ENCODE data around the gene PARP6.

GRCh38 chr15:72199721-72200212, 72.6 kb downstream of the PARP6 start:
- TF ChIP-seq, protein P1, sequence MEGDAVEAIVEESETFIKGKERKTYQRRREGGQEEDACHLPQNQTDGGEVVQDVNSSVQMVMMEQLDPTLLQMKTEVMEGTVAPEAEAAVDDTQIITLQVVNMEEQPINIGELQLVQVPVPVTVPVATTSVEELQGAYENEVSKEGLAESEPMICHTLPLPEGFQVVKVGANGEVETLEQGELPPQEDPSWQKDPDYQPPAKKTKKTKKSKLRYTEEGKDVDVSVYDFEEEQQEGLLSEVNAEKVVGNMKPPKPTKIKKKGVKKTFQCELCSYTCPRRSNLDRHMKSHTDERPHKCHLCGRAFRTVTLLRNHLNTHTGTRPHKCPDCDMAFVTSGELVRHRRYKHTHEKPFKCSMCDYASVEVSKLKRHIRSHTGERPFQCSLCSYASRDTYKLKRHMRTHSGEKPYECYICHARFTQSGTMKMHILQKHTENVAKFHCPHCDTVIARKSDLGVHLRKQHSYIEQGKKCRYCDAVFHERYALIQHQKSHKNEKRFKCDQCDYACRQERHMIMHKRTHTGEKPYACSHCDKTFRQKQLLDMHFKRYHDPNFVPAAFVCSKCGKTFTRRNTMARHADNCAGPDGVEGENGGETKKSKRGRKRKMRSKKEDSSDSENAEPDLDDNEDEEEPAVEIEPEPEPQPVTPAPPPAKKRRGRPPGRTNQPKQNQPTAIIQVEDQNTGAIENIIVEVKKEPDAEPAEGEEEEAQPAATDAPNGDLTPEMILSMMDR (IDR thresholded peaks at IDR 0.05; ENCODE audit: low read length), result peak; percentile 79
- TF ChIP-seq EZH2 (IDR thresholded peaks at IDR 0.05; ENCODE audit: borderline replicate concordance, low read length), result no peak

All from OCI-LY1 (cell line).